Fibroblast of the conjunctiva (primary cell): ENCODE results near the gene AP5Z1.

ENCODE experiments used
- DNase-seq: peaks from one replicate; pipeline ENCODE4 v3.0.0-alpha.2; 2010; ENCODE audit warnings: low read depth

The AP5Z1 gene

DNA sequence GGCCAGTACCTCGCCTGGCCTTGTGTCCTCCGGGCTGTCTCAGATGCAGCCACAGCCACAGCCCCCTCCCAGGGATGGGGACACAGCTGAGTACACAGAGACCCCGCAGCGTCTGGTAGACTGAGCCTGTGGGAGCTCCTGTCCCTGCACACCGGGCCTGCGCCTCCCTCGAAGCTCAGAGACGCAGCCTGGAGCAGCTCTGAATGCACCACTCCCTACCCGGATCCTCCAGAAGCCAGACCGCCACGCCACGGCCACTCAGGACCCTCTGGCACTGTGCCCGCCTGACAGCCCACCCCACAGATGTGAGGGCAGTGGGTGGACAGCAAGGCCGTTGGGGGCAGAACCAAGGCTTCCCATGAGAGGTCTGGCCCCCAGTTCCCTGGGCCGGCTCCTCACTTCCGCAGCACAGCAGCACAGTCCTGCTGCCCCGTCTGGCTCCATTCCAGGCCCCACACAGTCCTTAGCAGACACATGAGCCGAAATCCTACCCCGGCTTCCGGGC is 45.6 kb downstream of the AP5Z1 start:
- DNase-seq = no peak

DNA sequence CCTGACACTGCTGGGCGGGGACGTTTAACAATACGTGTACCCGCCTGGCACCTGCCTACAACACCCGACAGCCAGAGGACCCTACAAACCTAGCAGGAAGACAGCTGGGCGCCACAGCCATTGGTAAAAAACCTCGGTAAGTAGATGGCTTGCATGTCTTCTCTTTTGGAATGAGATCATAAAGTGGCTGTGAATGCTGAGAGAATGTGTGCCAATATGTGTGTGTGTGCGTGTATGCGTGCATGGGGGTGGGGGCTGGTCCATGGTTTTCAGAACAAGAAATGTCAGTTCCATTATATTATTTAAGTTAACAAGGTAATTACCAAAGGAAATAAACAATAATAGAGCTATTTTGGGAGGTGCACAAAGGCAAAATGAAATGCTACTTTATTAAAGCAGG is 47.3 kb downstream of the AP5Z1 start:
- DNase-seq = no peak

DNA sequence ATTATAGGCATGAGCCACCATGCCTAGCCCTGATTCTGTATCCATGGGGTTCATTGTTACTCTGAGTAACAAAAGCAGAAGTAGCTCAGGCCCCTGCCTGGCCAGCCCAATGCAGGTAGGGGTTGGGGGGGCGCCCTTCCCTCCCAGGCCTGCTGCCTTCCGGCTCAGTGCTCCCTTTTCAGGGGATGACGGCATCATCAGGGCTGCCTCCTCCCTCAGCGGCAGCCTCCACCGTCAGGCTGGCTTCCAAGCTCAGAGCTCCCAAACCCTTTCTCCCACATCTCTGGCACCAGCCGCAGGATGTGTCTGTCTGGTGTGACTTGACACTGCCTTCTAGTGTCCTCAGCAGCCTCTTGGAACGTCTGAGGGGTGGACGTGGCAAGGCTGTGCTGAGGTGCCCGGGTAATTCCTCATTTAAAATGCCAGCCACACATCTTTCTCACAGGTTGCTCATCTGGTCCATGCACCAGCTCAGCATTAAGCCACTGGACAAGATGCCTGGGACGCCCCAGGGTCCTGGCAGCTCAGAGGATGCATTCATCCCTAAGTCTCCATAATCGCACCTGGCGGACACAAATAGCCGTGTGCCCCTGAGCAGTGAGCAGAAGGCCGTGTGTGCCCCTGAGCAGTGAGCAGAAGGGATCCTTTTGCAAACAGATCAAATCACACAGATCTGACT is 48.2 kb downstream of the AP5Z1 start:
- DNase-seq = no peak

- DNase-seq = no peak
These were observed 48.8 kb downstream of the AP5Z1 start for GRCh38 chr7:4824120-4824775.

GRCh38 chr7:4825081-4825480 is 49.7 kb downstream of the AP5Z1 start:
- no peak for DNase-seq

DNA sequence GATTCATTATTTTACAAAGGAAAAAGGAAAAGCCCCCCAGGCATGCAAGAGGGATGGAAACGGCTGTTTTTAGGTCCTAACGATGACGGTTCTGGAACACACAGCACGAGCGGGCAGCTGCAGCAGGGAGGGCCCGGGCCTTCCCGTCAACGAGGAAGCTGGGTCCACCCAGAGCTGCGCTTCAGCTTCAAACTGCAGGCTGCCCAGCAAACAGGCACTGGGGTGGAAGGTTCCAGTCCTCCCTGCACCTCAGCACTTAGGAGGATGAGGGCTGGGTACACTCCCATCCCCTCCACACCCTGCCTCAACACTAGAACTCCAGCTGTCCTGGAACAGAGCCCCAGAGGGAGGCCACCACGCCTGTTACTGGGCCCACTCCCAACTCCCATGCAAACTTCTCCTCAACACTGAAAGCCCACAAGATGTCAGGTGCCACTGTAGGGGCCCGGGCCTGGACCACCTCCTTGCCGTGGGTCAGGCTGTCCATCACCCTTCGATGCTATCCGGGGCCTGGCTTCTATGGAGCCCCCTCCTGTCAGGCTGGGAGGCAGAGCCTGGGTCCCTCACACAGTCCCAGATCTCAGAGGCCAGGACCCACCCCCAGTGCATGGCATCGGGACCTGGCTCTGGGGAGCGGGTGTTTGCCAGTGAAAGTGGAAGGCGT is 53.4 kb downstream of the AP5Z1 start:
- DNase-seq = no peak

DNA sequence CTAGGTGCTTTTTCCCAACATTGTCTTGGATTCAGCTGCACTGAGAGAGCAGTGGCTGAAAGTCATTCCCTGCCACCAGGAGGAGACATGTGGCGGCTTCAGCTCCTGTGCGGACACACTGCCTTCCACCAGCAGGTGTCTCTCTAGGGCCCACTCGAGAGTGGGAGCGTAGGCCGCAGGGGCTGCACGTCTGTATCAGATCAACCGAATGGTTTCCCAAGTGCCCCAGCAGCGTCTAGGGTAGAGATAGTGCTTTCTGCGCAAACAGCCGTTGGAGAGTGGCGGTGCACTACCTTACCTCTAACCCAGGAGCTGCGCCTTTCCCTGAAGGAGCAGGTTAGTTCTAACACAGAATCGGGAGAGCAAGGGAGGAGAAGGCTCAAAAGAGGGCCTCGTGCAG is 54.8 kb downstream of the AP5Z1 start:
- DNase-seq = peak; percentile 23

DNA sequence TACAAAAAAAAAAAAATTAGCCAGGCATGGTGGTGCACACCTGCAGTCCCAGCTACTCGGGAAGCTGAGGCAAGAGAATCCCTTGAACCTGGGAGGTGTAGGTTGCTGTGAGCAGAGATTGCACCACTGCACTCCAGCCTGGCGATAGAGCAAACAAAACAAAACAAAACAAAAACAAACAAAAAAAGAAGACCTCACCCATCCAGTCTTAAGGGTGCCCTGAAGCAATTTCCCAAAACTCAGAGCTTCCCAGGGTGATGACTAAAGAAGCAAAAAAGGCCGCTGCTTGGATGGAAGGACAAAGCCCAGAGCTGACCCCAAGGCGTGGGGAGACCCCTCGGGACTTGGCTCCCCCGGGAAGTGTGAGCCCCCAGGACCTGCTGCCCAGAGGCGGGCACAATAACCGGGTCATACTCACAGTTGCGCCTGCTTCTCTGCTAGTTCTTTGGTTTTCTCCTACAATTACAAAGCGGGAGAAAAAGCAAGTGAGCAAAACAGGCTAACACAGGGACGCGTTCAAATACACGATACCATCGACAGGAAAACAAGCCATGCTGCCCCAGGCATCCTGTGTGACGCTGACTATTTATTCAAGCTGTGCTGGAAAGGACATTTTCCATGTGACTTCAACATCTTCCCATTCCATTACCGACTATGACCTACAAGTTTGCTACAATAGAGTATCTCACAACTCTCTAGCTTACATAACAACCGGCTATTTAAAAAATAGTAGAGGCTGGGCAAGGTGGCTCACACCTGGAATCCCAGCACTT is 56.5 kb downstream of the AP5Z1 start:
- no peak for DNase-seq

DNA sequence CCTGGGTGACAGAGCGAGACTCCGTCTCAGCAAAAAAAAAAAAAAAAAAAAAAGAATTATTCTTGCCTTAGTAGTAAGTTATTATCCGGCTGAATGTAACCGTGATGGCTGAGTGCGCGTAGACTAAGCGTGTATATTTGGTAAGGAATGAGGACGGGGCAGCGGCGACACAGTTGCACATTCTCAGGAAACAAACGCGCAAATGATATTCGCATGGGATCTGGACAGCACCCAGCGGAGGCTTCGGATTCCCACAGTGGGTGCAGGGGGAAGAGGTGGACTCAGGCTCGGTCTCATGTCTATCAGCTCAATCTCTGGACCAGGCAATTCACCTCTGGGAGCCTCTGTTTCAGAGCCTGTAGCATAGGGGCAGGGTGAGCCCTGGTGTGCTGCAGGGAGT is 57.3 kb downstream of the AP5Z1 start:
- no peak for DNase-seq

GRCh38 chr7:4833176-4833575 is 57.8 kb downstream of the AP5Z1 start:
- no peak for DNase-seq

DNA sequence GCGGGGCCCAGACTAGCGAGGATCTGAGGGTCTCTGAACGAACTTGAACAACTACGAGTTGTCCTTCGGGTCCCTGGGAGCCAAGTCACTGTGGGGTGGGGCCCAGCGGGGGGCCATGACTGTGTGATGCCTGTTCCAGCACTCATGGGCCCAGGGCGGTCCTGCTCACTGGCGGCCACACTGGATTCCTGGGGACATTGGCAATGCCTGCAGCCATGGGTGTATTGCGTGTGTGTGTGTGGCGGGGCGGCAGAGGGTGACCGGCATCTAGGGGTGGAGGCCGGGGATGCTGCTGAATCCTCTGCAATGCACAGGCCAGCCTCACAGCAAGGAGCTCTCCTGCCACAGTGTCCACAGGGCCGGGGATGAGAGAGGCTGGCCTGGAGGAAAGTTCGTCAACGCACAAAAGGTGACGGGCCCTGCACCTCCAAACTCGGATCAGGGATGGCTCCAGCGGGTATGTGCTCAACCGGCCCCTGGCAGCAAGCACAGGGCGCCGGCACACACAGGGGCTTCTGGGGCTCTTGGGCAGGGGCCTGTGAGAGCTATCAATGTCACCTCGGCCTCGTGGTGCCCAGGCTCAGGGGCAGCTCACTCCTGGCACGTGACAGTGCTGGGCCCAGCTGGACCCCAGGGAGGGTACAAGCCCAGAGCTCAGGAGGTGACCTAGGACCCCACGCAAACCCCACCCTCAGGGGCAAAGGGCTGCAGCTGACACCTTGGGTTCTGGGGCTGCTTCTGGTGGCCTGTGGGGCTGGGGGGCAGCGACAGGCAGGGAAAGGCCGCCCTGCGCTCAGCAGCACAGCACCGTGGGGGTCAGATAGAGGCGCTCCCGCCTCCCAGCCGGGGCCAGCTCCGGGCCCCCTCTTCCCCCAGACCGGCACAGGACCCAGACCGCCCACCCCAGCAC is 58.5 kb downstream of the AP5Z1 start:
- DNase-seq = no peak

- DNase-seq = no peak
These were observed 59.4 kb downstream of the AP5Z1 start for GRCh38 chr7:4834601-4835397.

- DNase-seq = no peak
These were observed 60.2 kb downstream of the AP5Z1 start for GRCh38 chr7:4835398-4836205.

GRCh38 chr7:4836206-4836661 is 60.8 kb downstream of the AP5Z1 start:
- no peak for DNase-seq

- DNase-seq = no peak
These were observed 61.8 kb downstream of the AP5Z1 start for GRCh38 chr7:4837041-4837802.

DNA sequence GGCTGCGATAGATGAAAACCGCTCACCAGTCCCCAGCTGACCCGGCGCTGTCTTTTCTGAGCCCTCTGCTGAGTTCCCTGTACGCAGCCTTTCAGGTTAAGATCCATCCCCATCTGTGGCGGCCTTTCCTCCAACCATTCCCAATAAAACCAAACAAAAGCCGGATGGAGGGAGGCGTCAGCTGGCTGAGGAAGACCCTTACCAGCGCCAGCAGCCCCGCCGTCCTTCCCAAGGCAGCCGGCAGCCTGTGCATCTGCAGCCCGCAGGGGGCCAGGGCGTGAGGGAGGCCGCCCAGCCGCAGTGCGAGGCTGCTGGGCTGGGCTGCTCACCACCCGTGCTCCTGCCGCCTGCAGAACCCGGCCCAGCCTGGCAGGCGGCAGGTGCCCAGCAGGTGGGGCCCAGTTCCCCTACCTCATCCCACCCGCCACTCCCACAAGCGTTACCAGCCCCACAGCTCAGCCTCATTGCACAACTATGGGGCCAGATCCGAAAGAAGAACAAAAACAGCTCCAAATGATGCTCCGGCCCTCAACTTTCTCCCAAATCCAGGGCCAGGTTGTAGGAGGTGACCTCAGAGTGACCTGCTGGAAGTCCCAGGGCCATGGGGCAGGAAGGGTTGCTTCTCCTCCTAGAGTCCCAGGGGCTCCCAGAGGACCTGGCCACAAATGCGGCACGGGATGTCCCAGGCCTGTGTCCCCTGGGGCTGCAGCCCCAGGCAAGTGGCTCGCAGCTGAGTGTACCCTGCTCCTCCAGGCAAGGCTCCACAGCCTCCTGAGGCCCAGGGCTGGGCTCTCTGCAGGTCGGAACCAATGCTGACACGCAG is 62.6 kb downstream of the AP5Z1 start:
- no peak for DNase-seq

DNA sequence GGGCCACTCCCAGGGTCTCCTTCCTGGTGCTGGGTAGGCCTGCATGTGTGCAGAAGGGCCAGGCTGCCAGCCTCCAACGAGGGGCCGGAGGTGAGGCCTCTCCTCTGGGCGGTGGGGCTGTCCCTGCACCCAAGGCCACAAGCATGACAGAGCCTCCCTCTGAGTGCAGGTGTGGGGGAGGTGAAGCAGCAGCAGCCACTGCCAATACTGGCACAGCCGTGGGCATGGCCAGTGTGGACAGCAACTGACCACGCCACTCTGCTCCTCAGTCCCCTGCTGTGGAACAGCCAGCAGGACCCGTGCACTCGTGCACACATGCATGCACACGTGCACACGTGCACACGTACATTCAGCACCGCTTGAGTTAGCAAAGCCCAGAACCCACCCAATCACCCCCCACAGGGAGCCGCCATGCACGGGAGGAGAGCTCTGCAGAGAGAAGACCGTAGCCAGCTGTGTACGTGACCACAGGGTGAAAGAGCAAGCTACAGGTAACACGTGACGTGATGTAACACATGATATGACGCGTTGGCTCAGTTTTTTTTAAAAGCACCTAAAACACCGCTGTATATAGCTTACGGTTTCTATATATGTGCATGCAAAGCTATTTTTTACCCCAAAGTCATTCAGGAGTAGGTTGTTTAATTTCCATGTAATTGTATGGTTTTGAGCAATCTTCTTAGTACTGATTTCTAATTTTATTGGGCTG is 63.4 kb downstream of the AP5Z1 start:
- no peak for DNase-seq
